GM19372 (cell line): ENCODE data around the gene XPO6.

ENCODE experiments used
- ATAC-seq: cut with Tn5 transposase; IDR thresholded peaks from one replicate; pipeline ENCODE4 v1.9.1; 2021; ENCODE audit warnings: mild to moderate bottlenecking, low read depth, moderate library complexity; ENCODE audit not compliant: unreplicated experiment

Gene XPO6

GRCh38 chr16:28096983-28097899, 114.5 kb downstream of the XPO6 start:
- ATAC-seq: no peak

GRCh38 chr16:28093385-28093725, 118.4 kb downstream of the XPO6 start:
- no peak for ATAC-seq

- no peak for ATAC-seq
These were observed 118.9 kb downstream of the XPO6 start for GRCh38 chr16:28092721-28093384.

- no peak for ATAC-seq
These were observed 120.1 kb downstream of the XPO6 start for GRCh38 chr16:28091656-28092055.

GRCh38 chr16:28090646-28091377, 121.0 kb downstream of the XPO6 start:
- no peak for ATAC-seq

- ATAC-seq: no peak
These were observed 121.8 kb downstream of the XPO6 start for GRCh38 chr16:28089992-28090365.

- no peak for ATAC-seq
These were observed 122.4 kb downstream of the XPO6 start for GRCh38 chr16:28089205-28089991.

GRCh38 chr16:28087675-28088300, 124.0 kb downstream of the XPO6 start:
- ATAC-seq: no peak

- ATAC-seq: no peak
These were observed 124.6 kb downstream of the XPO6 start for GRCh38 chr16:28087140-28087660.

- ATAC-seq: no peak
These were observed 125.3 kb downstream of the XPO6 start for GRCh38 chr16:28086186-28087139.

GRCh38 chr16:28085389-28086171, 126.2 kb downstream of the XPO6 start:
- no peak for ATAC-seq

GRCh38 chr16:28084209-28084608, 127.6 kb downstream of the XPO6 start:
- no peak for ATAC-seq

- ATAC-seq: no peak
These were observed 129.1 kb downstream of the XPO6 start for GRCh38 chr16:28082624-28083023.

- ATAC-seq: no peak
These were observed 130.3 kb downstream of the XPO6 start for GRCh38 chr16:28081391-28081968.

GRCh38 chr16:28078261-28078660, 133.5 kb downstream of the XPO6 start:
- no peak for ATAC-seq

GRCh38 chr16:28073836-28074235, 137.9 kb downstream of the XPO6 start:
- ATAC-seq: no peak

- no peak for ATAC-seq
These were observed 139.7 kb downstream of the XPO6 start for GRCh38 chr16:28072087-28072486.
